ENCODE measurements around the gene RUBCNL. TPM values are rescaled to one million over a fixed set of nuclear protein-coding genes. Genes with fewer than 3 reads are reported as not detected.

Gene RUBCNL
- total RNA-seq, 1 experiment from 2014 or later = 1.4 TPM

DNA sequence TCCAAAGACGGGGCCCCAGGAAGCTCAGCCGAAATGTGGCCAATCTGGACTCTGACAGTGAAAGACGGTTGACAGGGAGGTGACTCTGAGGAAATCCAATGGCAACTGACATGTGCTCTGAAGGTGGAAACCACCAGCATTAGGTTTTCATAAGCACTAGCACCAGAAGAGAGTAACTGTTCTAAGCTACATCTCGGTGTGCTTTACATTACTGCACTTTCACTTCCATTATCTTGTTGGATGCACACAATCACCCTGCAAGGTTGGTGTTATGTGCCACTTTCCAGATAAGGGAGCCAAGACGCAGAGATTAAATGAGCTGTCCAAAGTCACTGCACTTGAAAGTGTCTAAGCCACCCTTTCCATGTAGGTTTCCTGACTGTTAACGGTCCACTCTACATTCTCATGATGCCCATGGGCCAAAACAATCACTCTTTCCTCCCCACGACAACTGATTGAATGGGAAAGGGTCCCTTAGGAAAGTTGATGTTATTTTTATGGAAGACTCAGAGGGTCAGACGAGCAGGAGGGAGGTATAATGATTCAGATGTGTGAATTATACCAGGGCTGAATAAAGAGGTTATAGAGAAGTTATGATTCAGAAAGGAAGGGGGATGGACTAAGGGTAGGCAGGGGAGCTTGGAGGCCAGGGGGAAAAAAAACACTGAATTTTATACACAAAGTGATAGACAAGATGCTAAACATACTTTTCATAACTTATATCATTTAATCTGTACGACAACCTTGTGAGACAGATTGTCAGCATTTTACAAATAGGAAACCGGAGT, 52.8 kb downstream of the RUBCNL start:
- no peak overlapping the region for H2BK15ac ChIP-seq (ENCODE audit: low read depth, low read length)
- TF ChIP-seq, protein P1, sequence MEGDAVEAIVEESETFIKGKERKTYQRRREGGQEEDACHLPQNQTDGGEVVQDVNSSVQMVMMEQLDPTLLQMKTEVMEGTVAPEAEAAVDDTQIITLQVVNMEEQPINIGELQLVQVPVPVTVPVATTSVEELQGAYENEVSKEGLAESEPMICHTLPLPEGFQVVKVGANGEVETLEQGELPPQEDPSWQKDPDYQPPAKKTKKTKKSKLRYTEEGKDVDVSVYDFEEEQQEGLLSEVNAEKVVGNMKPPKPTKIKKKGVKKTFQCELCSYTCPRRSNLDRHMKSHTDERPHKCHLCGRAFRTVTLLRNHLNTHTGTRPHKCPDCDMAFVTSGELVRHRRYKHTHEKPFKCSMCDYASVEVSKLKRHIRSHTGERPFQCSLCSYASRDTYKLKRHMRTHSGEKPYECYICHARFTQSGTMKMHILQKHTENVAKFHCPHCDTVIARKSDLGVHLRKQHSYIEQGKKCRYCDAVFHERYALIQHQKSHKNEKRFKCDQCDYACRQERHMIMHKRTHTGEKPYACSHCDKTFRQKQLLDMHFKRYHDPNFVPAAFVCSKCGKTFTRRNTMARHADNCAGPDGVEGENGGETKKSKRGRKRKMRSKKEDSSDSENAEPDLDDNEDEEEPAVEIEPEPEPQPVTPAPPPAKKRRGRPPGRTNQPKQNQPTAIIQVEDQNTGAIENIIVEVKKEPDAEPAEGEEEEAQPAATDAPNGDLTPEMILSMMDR (conservative IDR thresholded peaks at IDR 0.05) = no peak
- no peak overlapping the region for H3K18ac ChIP-seq (ENCODE audit: insufficient read length, low read depth, low read length)
- Mint-ChIP-seq H3K27ac (no peak overlapping the region), H3K36me3 (ENCODE audit: insufficient read depth in 1 of 3, low read depth in 3 of 3) (peaks cover 0 to 5% (median 0%) of the 10 kb centered on the region in 3 experiments; a peak in 3 of 7 replicates), H3K4me1 (no peaks in the 10 kb centered on the region), H3K27me3 (ENCODE audit: low read depth) (0 out of 2 replicates have a peak, but pooled peaks cover 2% of the 10 kb centered on the region), H3K4me3 (no peak overlapping the region), H3K9me3 (peaks cover 4 to 8% of the 10 kb centered on the region in 2 experiments; a peak in 4 of 5 replicates)
- no peak overlapping the region for H3K4me2 ChIP-seq (ENCODE audit: insufficient read depth, insufficient read length, low read length)
- no peak overlapping the region for H3T11ph ChIP-seq (ENCODE audit: low read length)
- no peak for DNase-seq
- H3K9ac ChIP-seq (ENCODE audit: extremely low read depth, insufficient read length, low read length) = no peak overlapping the region
- no peak overlapping the region for H2AFZ ChIP-seq (ENCODE audit: low read length)
- H3K79me2 ChIP-seq (ENCODE audit: insufficient read depth, low read length) = no peaks in the 10 kb centered on the region
- no peak overlapping the region for H4K91ac ChIP-seq (ENCODE audit: insufficient read length, low read depth, low read length)
- no peaks in the 10 kb centered on the region for H3K27me3 ChIP-seq (ENCODE audit: insufficient read depth, low read length)
- H4K20me1 ChIP-seq (ENCODE audit: control insufficient read depth, insufficient read depth, insufficient read length) = no peaks in the 10 kb centered on the region
- no peaks in the 10 kb centered on the region for H3K9me3 ChIP-seq (ENCODE audit: control insufficient read depth, low read depth, low read length)
- H3K4me1 ChIP-seq (ENCODE audit: insufficient read depth, low read length) = no peaks in the 10 kb centered on the region
- H2BK120ac ChIP-seq (ENCODE audit: low read depth, low read length, poor library complexity, severe bottlenecking) = no peak overlapping the region
- no peaks in the 10 kb centered on the region for H3K79me1 ChIP-seq (ENCODE audit: insufficient read depth, low read depth, low read length, poor library complexity, severe bottlenecking)
- no peak overlapping the region for H3K4ac ChIP-seq (ENCODE audit: low read depth, low read length)
- H3K27ac ChIP-seq (ENCODE audit: insufficient read length, low read depth, low read length) = no peak overlapping the region
- no peaks in the 10 kb centered on the region for H3K23me2 ChIP-seq (ENCODE audit: insufficient read length, low read depth, low read length, poor library complexity, severe bottlenecking)
- no peak overlapping the region for H4K5ac ChIP-seq (ENCODE audit: insufficient read length, low read depth, low read length)
- no peak overlapping the region for H3K14ac ChIP-seq (ENCODE audit: insufficient read depth, low read length)
- no peak overlapping the region for H3K56ac ChIP-seq (ENCODE audit: insufficient read length, low read depth, low read length)
- no CpG with 5 or more reads among the region's 10 CpGs for WGBS (ENCODE audit: extremely low coverage, insufficient read length, low lambda C conversion rate)
- H2BK12ac ChIP-seq (ENCODE audit: insufficient read length, low read depth, low read length) = no peak overlapping the region
- H2BK20ac ChIP-seq (ENCODE audit: low read depth, low read length, poor library complexity, severe bottlenecking) = no peak overlapping the region
- H4K8ac ChIP-seq (replicated peaks; ENCODE audit: insufficient read length, low read depth, low read length) = no peak overlapping the region
- no peak overlapping the region for H2BK5ac ChIP-seq (ENCODE audit: insufficient read length, low read length)
- no peak overlapping the region for H2AK5ac ChIP-seq (ENCODE audit: insufficient read length, low read length)
- H3K23ac ChIP-seq (ENCODE audit: insufficient read length, low read depth, low read length) = no peak overlapping the region
